Thoracic aorta (tissue), 2 donors: ENCODE results near the gene NAA11. TPM values are rescaled to one million over a fixed set of nuclear protein-coding genes. Genes with fewer than 3 reads are reported as not detected.

Source experiments
- ATAC-seq: fragments of 150-250 bp; one replicate; pipeline ENCODE4 v1.8.0; 2017; ENCODE audit warnings: low read depth; ENCODE audit not compliant: insufficient number of reproducible peaks, low FRiP score
- DNase-seq: peaks from one replicate; pipeline ENCODE4 v3.0.0-alpha.2; 2020; ENCODE audit warnings: low spot score
- H3K27ac ChIP-seq, 2 donors: fragments of 200-600 bp; sonication (generic); 1 replicate in 1 of 2; 2 replicates in 1 of 2; pipeline ENCODE4 v1.5.1; 2016; ENCODE audit warnings: mild to moderate bottlenecking in 2 of 2, moderate library complexity in 2 of 2
- H3K27me3 ChIP-seq: fragments of 200-600 bp; sonication (generic); replicated peaks from 2 replicates; pipeline ENCODE4 v1.6.0; 2016; ENCODE audit warnings: mild to moderate bottlenecking; ENCODE audit not compliant: insufficient read depth
- H3K36me3 ChIP-seq: fragments of 200-600 bp; sonication (generic); one replicate; pipeline ENCODE4 v1.5.1; 2016
- H3K4me1 ChIP-seq, 2 donors: fragments of 200-600 bp; sonication (generic); 1 replicate in 1 of 2; 2 replicates in 1 of 2; pipeline versions ENCODE4 v1.5.1 to v1.6.0; 2016; ENCODE audit warnings: low read depth in 2 of 2, mild to moderate bottlenecking in 1 of 2; ENCODE audit not compliant: control insufficient read depth in 1 of 2
- H3K4me3 ChIP-seq: fragments of 200-600 bp; sonication (generic); 2 replicates; pipeline ENCODE4 v1.5.1; 2016; ENCODE audit warnings: mild to moderate bottlenecking
- H3K9me3 ChIP-seq: fragments of 200-600 bp; sonication (generic); 2 replicates; pipeline ENCODE4 v1.5.1; 2016
- total RNA-seq, 2 donors: library from RNA; depleted of rRNA; stranded (reverse); fragments of >200 nt; gene quantifications; one replicate each; pipeline versions ENCODE4 v1.1.0 to v1.2.3, GENCODE V29; 2016
- TF ChIP-seq, protein P1 (sequence below): fragments of 200-600 bp; sonication (generic); IDR thresholded peaks from one replicate; pipeline ENCODE4 v1.5.1; 2019; ENCODE audit warnings: antibody characterized with exemption

NAA11 gene
- total RNA-seq, 2 donors from 2014 or later = not detected

DNA sequence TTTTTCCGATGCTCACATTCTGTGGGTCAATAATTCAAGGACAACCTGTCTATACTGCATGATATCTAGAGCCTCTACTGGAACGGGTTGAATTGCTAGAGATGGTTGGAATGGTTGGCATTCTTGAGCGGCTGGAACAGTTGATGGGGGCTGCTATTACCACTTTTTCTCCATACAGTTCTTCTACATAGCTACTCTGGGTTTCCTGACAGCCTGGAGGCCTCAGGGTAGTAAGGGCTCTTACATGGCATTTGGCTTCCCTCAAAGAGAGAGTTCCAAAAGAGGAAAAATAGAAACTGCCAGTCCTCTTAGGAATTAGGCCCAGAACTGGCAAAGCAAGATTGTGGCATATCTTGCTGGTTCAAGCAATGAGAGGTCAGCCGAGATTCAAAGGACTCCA is 53.1 kb downstream of the NAA11 start:
- Histone ChIP-seq H3K27me3 (no peaks in the 10 kb centered on the region), H3K9me3 (no peaks in the 10 kb centered on the region), H3K4me3 (no peak overlapping the region), H3K27ac (no peak overlapping the region), H3K36me3 (no peaks in the 10 kb centered on the region), H3K4me1 (peaks cover 13 to 28% of the 10 kb centered on the region in 2 donors)
- ATAC-seq (no peak), DNase-seq (no peak)
- TF ChIP-seq, protein P1, sequence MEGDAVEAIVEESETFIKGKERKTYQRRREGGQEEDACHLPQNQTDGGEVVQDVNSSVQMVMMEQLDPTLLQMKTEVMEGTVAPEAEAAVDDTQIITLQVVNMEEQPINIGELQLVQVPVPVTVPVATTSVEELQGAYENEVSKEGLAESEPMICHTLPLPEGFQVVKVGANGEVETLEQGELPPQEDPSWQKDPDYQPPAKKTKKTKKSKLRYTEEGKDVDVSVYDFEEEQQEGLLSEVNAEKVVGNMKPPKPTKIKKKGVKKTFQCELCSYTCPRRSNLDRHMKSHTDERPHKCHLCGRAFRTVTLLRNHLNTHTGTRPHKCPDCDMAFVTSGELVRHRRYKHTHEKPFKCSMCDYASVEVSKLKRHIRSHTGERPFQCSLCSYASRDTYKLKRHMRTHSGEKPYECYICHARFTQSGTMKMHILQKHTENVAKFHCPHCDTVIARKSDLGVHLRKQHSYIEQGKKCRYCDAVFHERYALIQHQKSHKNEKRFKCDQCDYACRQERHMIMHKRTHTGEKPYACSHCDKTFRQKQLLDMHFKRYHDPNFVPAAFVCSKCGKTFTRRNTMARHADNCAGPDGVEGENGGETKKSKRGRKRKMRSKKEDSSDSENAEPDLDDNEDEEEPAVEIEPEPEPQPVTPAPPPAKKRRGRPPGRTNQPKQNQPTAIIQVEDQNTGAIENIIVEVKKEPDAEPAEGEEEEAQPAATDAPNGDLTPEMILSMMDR = no peak

DNA sequence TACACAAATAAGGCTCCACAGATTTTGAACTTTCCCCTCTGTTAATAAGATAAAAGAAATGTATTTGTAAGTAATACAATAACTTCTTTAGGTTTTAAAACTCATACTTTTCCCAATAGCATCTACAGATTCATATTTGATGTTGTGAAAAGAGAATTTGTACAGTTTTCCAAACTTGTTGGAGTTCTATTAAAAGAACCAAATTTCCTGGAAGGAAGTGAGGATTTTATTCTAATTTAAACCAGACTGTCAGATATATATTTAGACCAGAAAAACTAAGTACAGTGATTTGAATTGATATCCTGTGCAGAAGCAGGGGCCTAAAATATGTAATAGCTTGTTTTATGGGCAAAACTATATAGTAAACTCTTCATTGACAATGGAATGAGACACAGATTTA is 53.7 kb downstream of the NAA11 start:
- Histone ChIP-seq H3K36me3 (no peaks in the 10 kb centered on the region), H3K4me1 (peaks cover 13 to 28% of the 10 kb centered on the region in 2 donors), H3K9me3 (no peaks in the 10 kb centered on the region), H3K27me3 (no peaks in the 10 kb centered on the region), H3K4me3 (no peak overlapping the region), H3K27ac (no peak overlapping the region)
- TF ChIP-seq, protein P1 = no peak
- DNase-seq (no peak), ATAC-seq (no peak)

DNA sequence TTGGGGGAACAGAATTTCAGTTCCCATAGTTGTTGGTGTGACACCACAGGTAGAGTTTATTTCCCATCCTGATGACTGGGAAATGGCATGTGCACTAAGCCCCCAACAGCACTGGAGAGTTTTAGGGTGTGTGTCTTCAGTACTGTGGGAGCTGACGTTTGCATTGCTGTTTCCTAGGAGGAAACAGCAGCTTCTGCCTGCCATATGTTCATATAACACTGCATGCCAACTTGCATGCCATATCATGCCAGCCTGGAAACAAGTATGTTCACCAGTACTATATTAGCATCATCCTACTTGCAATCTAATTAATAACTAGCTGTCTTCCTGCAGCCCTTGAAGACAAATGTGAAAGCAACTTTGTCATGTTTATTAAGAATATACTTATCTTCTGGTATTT is 58.2 kb downstream of the NAA11 start:
- Histone ChIP-seq H3K27me3 (no peaks in the 10 kb centered on the region), H3K4me1 (peaks cover 8 to 12% of the 10 kb centered on the region in 2 donors), H3K4me3 (no peak overlapping the region), H3K9me3 (no peaks in the 10 kb centered on the region), H3K27ac (no peak overlapping the region), H3K36me3 (no peaks in the 10 kb centered on the region)
- TF ChIP-seq, protein P1 = no peak
- ATAC-seq (no peak), DNase-seq (no peak)

Other genes with a start within 250 kb of the NAA11 start
- not detected for gene GK2, start 82.2 kb upstream of the NAA11 start, total RNA-seq